Stimulated activated CD8-positive, alpha-beta memory T cell treated with anti-CD3 and anti-CD28 coated beads, Interleukin-15, amount 100 ng/mL, for 48 hours (primary cell): Measurements from ENCODE around the gene MARCHF3.
"Not testable (repeated sequence)": the region's sequence is repeated elsewhere in the genome, so short reads cannot be mapped to it uniquely, and the experiment has no call there.

Experiments used
- DNase-seq, 2 donors: peaks; one replicate each; pipeline ENCODE4 v3.0.0-alpha.2; 2020; ENCODE audit warnings: low read depth in 2 of 2

MARCHF3 gene

DNA sequence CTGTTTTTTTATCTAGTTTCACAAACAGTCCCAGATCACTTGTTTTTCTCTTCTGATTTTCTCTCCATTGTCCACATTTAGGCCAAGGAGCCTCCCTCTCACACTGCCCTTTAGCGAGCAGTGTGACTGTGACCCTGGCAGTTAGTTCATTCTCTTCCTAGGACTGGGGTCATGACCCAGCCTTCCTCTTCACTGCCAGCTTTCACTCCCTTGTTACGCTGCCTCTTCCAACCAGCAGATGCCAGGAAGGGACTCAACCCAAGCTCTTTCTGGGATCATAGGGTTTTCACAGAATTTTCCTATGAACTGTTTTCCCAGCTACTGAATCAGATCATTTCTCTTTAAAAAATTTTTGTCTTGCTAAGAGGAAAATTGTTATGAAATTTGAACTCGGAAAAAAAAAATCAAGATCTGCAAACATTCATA is 182.5 kb downstream of the MARCHF3 start:
- DNase-seq, result no peak

DNA sequence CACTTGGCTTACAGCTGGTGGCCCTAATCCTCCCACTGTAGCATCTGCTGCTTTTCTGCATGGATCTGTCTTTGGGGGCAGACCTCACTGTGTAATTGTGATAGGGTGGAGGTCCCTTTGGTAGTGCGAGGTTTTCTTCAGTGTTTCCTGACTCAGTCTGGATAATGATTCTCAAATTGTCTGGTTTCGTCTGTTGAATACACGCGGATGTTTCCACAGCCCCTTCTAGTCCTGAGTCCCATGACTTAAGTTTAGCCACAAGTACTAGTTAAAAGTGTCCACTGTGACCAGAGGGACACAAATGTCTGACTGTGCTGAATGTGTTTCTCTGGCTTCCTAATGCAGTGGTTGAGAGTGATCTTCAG is 182.9 kb downstream of the MARCHF3 start:
- no peak for DNase-seq

DNA sequence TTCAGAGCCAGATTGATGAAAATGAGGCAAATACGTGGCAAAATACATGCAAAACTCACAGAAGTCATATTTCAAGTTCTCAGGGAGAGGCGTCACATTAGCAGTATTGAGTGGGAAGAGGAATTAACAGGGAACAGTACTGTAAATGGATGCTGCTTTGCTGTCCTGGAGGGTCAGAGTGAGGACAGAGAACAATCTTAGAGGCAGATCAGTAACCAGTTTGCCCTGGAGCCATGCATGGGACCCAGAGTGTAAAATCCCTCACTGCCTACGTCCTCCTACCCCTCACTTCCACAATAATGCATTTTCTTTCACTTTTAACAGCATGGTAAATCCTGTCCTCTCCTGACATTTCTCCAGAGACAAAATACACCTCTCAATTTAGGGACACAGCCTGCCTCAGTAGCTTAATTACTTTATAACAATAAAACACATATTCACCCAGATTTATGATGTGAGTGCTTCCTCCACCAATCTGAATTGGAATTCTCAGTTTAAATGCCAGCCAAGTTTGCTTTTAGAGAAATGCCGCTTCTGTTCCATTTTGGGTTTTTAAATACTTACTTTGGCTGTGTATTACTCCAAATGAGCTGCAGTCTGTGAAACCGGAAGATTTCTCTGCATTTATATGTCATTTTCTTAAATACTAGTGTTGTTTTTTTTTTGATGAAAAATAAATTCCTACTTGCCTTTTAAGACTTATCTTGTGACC is 183.5 kb downstream of the MARCHF3 start:
- no peak for DNase-seq

DNA sequence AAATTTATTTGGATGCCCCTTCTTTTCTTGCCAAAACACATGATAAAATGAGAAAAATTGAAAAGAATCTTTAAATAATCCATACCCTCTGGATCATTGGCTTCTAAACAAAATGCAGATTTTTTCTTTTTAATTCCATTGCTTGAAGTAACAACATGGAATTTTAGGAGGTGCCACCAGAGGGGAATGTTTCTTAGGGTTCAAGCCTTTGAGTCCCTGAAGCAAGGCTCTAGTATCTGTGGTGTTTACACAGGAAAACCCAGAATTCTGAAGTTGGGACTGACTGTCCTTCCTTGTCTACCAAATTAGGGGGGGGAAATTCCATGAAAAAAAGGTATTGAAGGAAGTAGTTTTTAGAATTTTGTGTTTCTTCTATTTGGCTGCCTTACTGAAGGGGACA is 184.0 kb downstream of the MARCHF3 start:
- DNase-seq, result no peak

DNA sequence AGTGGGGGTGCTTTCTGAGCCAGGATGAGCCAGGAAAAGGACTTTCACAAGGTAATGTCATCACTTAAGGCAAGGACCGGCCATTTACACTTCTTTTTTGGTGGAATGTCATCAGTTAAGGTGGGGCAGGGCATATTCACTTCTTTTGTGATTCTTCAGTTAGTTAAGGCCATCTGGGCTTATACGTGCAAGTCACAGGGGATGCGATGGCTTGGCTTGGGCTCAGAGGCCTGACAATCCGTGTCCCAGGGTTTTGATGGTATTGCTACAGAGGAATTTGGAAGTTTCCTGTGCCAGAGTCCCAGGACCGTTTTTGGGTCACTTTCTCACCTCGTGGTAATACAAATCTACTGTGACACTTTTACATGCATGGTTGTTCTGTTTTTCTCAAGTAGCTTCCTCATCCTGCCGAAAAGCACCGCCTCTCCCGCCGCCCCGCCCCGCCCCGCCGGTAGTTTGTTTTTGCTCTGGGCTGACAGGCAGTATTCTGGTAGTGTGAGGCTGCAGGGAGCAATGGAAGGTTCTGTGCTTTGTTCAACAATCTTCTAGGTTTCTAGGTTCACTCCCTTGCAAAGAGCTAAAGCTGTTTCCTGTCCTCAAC is 184.8 kb downstream of the MARCHF3 start:
- DNase-seq, result peak in 1 of 2 donors; percentile 16

DNA sequence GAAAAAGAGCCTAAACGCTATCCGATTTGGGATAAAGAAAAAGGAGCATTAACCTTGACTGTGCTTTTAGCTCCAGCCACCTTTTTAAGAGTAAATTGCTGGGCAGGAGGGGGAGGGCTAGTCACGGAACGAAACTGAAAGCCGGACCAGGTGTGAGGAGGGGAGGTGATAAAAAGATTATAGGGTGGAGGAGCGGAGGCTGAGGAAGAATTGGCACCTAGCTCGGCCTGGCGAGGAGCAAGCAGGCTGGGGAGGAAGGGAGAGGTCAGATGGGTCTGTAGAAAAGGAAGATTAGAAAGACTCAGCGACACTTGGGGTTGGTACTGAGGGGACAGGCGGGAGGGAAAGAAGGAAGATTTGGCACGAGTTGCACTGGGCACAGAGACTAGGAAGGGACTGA is 187.0 kb downstream of the MARCHF3 start:
- DNase-seq, result not testable (repeated sequence)

DNA sequence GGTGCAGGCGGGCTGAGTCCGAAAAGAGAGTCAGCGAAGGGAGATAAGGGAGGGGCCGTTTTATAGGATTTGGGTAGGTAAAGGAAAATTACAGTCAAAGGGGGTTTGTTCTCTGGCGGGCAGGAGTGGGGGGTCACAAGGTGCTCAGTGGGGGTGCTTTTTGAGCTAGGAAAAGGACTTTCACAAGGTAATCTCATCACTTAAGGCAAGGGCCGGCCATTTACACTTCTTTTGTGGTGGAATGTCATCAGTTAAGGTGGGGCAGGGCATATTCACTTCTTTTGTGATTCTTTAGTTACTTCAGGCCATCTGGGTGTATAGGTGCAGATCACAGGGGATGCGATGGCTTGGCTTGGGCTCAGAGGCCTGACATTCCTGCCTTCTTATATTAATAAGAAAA is 191.0 kb downstream of the MARCHF3 start:
- DNase-seq, result not testable (repeated sequence)

DNA sequence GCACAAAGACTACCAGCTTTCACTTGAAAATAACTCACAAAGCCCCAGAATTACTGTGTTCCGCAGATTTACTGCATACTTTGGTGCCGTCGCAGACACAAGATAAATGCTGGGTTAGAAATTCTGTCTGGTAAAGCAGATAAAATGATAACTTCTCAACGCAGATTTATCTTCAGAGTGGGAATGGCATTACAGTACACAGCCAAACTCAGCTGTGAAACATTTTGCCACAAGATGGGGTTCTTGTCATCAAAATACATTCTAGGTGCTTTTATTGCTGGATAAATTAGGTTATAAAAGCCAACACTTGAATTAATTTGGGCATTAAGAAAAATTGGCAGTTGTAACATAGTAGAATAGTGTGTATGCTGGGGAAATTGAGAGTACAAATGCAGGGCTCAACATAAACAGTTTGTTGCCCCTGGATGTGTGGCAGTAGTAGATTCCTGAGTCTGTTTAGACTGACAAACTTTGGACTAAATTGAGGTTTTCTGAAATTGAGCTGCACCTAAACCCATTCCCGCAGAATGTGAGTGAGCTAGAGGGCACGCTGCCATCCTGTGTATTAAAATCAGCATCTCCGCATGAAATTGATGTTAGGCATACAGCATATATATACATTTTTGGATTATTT is 192.3 kb downstream of the MARCHF3 start:
- no peak for DNase-seq

DNA sequence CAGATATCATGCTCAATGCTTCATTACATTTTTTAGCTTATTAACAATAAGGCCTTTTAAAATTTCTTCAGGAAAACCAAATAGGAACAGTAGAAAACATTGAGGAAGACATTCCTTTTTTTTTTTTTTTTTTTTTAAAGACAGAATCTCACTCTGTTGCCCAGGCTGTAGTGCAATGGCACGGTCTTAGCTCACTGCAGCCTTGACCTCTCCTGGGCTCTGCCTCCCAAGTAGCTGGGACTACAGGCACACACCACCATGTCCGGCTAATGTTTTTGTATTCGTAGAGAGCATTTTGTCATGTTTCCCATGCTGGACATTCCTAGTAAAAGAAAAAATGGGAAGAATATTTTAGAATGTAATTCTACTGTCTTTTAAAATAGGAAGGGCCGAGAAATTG is 193.1 kb downstream of the MARCHF3 start:
- no peak for DNase-seq

DNA sequence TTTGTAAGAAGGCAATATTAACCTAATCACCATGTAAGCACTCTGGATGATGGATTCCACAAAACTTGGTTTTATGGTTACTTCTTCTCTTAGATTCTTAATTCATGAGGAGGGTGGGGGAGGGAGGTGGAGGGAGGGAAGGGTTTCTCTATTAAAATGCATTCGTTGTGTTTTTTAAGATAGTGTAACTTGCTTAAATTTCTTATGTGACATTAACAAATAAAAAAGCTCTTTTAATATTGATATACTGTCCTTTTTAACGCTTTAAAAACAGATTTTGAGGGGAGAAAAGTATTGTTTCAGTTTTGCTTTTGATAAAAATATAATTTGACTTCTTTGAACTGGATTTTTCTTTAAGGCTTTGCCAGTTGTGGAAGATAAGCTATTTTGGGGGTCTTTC is 193.6 kb downstream of the MARCHF3 start:
- DNase-seq, result no peak

DNA sequence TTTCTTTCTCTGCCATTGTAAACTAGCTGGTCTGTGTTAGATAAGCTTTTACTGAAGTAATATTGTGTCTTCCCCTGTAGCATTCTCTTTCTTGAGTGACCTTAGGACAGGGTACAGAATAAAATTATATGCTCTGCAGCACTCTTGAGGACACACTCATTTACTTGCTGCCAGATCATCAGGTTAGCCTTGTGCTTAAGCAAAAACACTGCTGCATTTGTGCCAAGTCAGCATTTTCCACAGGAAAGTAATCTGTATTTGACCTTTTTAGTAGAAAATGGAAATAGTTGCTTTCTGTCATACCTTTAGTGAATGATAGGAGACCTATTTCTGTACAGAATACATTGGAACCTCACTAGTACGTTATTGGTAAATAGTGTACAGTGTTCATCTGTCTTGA is 199.2 kb downstream of the MARCHF3 start:
- no peak for DNase-seq

DNA sequence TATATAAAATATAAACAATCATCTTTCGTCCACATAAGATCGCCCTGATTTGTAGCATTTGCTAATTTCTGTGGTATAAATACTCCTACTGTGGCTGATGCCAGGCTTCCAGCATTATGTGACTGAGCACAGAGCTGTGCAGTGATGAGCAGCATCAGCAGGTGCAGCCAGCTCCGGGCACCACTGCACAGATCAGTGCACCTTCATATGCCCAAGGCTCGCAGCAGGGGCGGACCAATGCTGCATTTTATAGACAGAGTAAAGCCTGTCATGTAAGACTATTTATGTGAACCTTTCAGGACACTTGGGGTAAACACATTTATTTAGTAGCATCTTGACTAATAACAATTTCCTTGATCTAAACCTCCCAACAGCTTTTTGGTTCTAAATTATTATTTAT is 200.3 kb downstream of the MARCHF3 start:
- no peak for DNase-seq

DNA sequence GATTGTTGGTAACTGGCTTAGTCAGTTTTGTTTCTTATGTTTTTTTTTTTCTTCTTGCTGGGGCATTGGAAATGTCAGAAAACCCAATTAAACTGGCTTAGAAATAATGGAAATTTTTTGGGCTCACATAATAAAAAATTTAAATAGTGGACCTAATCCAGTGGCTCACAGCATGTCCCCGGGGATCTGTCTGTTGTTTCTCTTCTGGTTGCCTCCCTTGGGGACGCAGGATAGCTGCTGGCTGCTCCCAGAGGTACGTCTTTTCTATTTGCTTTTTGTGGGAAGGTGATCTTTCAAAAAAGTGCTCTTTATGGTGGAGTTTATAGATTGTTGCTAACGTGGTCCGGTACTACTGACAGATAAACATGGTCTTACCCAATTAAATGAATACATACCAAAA is 201.3 kb downstream of the MARCHF3 start:
- DNase-seq, result no peak

DNA sequence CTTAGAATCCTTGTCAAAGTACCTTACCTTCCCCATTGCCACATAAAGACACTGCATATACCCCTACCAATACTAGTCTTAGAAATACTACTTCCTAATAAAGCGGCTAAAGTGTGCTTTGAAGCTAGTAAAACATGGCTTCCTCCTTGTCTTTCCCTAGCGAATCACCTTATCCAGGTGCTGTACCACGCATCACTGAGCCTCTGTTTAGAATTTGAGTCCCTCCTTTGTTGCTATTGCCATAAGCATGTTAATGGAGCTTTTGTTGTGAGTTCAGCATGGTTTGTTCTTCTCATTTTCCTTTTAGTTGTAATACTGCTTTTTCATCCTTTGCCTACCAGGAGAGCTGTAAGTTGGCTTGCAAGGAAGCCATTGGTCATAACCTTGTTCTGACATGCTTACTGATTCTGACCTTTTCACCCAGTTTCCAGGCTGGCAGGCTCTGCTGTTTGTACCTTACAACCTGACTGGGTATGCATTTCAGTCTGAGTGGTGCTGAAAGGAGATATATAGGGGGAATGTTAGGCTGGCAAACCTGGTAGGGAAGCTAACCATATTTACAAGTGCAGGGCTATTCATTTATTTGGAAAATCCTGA is 203.6 kb downstream of the MARCHF3 start:
- no peak for DNase-seq

DNA sequence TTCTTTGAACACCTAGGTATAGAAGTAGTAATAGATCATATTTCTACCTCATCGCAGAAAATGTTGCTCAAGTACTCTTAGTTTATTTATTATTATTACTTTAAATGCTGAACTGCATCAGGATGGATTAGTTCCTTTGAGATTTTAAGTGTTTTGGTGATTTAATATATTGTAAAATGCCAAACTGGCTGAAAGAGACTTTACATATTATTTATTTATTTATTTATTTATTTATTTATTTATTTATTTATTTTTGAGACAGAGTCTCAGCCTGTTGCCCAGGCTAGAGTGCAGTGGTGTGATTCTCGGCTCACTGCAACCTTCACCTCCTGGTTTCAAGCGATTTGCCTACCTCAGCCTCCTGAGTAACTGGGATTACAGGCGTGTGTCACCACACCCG is 211.1 kb downstream of the MARCHF3 start:
- no peak for DNase-seq

DNA sequence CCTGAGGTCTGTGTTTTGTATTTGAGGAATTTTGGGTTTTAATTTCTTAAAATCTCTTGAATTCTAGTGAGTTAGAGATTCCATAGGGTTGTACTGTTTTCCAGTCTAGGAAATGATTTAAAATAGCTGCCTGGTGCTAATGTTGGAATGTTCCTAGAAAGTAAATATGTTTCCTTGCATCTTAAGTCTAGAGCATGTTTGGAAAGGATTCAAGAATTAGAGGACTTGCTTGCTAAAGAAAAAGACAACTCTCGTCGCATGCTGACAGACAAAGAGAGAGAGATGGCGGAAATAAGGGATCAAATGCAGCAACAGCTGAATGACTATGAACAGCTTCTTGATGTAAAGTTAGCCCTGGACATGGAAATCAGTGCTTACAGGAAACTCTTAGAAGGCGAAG is 211.6 kb downstream of the MARCHF3 start:
- no peak for DNase-seq
